ENCODE data around the gene SPRR1A. TPM values are rescaled to one million over a fixed set of nuclear protein-coding genes. Genes with fewer than 3 reads are reported as not detected.

The SPRR1A gene, protein sequence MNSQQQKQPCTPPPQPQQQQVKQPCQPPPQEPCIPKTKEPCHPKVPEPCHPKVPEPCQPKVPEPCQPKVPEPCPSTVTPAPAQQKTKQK
- total RNA-seq (ENCODE audit: unreplicated experiment) = not detected
- long read RNA-seq = 0 reads

DNA sequence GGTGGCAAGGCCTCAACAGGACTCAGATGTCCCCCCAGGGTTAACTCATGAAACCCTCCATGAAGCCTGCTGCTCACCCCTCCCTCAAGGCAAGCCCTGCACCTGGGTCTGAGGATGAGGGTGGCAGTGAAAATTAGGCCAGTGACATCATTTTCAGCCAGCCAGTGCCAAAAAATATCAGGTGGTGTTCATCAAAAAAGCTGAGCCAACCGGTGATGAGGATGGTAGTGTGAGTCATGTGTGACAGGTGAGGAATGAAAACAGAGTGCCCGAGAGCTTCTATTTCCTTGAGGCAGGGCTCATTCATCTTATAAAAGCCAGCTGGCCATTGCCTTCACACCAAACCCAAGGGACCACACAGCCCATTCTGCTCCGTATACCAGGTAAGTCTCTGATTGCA, at the start of gene SPRR1A:
TSS of gene SPRR1A (plus strand) at position 339 of the 400 bp plus-strand sequence. CDS start 1,150 bp downstream, outside the sequence.
- no peaks in the 10 kb centered on the region for H3K4me1 Mint-ChIP-seq (ENCODE audit: unreplicated experiment)
- no peak within 1 kb of the TSS for H3K27ac Mint-ChIP-seq (ENCODE audit: unreplicated experiment)
- H3K36me3 Mint-ChIP-seq (ENCODE audit: low read depth, unreplicated experiment) = no peaks in the 10 kb centered on the region
- no peak within 1 kb of the TSS for H3K4me3 Mint-ChIP-seq (ENCODE audit: unreplicated experiment)
- DNase-seq (ENCODE audit: low spot score) = no peak
- TF ChIP-seq, protein P1, sequence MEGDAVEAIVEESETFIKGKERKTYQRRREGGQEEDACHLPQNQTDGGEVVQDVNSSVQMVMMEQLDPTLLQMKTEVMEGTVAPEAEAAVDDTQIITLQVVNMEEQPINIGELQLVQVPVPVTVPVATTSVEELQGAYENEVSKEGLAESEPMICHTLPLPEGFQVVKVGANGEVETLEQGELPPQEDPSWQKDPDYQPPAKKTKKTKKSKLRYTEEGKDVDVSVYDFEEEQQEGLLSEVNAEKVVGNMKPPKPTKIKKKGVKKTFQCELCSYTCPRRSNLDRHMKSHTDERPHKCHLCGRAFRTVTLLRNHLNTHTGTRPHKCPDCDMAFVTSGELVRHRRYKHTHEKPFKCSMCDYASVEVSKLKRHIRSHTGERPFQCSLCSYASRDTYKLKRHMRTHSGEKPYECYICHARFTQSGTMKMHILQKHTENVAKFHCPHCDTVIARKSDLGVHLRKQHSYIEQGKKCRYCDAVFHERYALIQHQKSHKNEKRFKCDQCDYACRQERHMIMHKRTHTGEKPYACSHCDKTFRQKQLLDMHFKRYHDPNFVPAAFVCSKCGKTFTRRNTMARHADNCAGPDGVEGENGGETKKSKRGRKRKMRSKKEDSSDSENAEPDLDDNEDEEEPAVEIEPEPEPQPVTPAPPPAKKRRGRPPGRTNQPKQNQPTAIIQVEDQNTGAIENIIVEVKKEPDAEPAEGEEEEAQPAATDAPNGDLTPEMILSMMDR (IDR thresholded peaks at IDR 0.05; ENCODE audit: unreplicated experiment) = no peak
- H3K27me3 Mint-ChIP-seq (ENCODE audit: unreplicated experiment) = peaks cover 1% of the 10 kb centered on the region
- no peaks in the 10 kb centered on the region for H3K9me3 Mint-ChIP-seq (ENCODE audit: unreplicated experiment)

DNA sequence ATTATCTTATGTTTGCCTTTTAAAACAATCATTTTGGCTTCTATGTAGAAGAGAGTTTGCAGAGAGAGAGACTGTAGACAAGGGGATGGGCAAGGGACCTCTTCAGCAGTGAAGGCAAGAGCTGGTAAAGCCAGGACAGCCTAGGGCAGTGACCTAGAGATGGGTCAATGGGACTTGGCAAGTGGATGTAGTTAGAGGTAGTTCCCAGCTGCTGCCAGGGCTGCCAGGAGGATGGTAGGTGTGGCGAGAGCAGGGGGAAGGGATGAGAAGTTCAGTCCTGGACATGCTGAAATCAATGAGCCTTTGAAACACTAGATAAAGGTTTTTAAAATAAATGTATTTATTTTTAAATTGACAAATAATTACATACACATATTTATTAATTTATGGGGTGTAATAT, 43.3 kb upstream of the SPRR1A start:
- H3K27ac Mint-ChIP-seq (ENCODE audit: unreplicated experiment) = no peak overlapping the region
- H3K36me3 Mint-ChIP-seq (ENCODE audit: low read depth, unreplicated experiment) = no peaks in the 10 kb centered on the region
- DNase-seq (ENCODE audit: low spot score) = no peak
- H3K9me3 Mint-ChIP-seq (ENCODE audit: unreplicated experiment) = no peaks in the 10 kb centered on the region
- H3K4me1 Mint-ChIP-seq (ENCODE audit: unreplicated experiment) = peaks cover 6% of the 10 kb centered on the region
- TF ChIP-seq, protein P1 (IDR thresholded peaks at IDR 0.05; ENCODE audit: unreplicated experiment) = no peak
- H3K27me3 Mint-ChIP-seq (ENCODE audit: unreplicated experiment) = peaks cover 4% of the 10 kb centered on the region
- H3K4me3 Mint-ChIP-seq (ENCODE audit: unreplicated experiment) = no peak overlapping the region

DNA sequence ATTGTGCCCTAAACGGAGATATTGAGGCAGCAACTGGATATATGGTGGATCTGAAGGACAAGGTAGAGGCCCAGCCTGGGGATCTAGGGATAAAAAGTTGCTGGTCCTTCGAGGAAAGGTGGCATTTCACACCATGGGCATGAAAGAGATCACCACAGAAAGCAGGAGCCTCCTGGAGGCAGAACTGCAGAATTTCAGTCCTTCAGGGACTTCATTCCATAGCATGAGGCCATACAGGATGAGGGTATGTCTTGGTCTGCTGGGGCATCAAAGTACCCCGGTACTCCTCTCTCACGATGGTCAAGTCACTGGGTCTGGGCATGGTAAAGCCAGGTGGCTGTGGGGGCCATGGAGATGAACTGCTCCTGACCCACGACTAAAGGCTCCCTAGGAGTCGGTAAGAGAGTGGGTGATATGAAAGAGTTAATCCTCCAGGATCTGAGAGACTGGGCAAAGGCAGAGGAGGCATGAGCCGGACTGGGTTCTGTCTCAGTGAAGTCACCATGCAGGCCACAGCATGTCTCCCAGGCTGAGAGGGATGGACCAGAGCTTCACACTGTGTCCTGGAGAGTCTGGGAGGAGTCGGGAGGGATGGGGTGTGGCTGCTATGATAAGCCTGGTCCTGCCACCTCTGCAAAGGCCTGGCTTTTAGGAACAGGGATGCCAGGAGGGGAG, 42.7 kb upstream of the SPRR1A start:
- H3K27ac Mint-ChIP-seq (ENCODE audit: unreplicated experiment) = no peak overlapping the region
- no peak for DNase-seq (ENCODE audit: low spot score)
- H3K27me3 Mint-ChIP-seq (ENCODE audit: unreplicated experiment) = peaks cover 4% of the 10 kb centered on the region
- H3K4me1 Mint-ChIP-seq (ENCODE audit: unreplicated experiment) = peaks cover 6% of the 10 kb centered on the region
- TF ChIP-seq, protein P1 (IDR thresholded peaks at IDR 0.05; ENCODE audit: unreplicated experiment) = no peak
- H3K4me3 Mint-ChIP-seq (ENCODE audit: unreplicated experiment) = no peak overlapping the region
- no peaks in the 10 kb centered on the region for H3K36me3 Mint-ChIP-seq (ENCODE audit: low read depth, unreplicated experiment)
- H3K9me3 Mint-ChIP-seq (ENCODE audit: unreplicated experiment) = no peaks in the 10 kb centered on the region

DNA sequence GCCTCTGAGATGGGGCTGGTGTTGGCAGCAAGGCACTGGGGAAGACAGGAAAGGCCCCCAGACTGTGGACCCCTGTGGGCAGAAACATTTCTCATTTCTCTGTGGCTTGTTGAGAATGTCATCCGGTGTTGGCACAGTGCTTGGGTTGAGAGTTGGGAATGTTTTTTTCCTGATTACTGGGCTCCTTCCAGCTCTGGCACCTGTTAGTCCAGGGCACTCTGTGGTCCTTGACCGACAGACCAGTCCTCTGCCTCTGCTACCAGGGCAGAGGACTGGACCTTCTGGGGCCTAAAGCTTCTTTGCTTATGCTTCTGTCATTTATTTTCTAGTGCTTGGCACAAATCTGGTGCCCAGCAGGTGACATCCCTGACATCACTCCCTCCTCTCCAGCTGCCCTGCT, 41.7 kb upstream of the SPRR1A start:
- Mint-ChIP-seq H3K27ac (ENCODE audit: unreplicated experiment) (no peak overlapping the region), H3K9me3 (ENCODE audit: unreplicated experiment) (no peaks in the 10 kb centered on the region), H3K36me3 (ENCODE audit: low read depth, unreplicated experiment) (no peaks in the 10 kb centered on the region), H3K27me3 (ENCODE audit: unreplicated experiment) (peaks cover 3% of the 10 kb centered on the region), H3K4me1 (ENCODE audit: unreplicated experiment) (peaks cover 6% of the 10 kb centered on the region), H3K4me3 (ENCODE audit: unreplicated experiment) (no peak overlapping the region)
- TF ChIP-seq, protein P1 (IDR thresholded peaks at IDR 0.05; ENCODE audit: unreplicated experiment) = no peak
- no peak for DNase-seq (ENCODE audit: low spot score)

DNA sequence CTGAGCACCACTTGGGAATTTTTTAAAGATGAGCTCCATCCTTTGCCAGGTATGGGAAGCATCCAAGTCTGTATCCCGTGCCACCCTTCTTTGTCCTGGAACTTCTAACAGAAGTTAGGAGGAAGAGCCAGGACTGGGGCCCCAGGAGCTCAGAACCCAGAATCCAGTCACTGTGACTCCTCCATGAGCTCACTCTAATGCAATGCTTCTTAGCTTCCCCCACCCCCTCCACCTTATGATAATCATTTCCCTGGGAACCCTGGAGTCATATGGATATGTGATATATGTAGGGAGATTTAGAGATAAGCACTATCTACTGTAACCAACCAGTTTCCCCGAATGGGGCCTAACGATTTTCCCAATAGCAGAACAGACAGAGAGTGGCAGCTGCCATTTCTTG, 37.6 kb upstream of the SPRR1A start:
- Mint-ChIP-seq H3K27me3 (ENCODE audit: unreplicated experiment) (peaks cover 4% of the 10 kb centered on the region), H3K9me3 (ENCODE audit: unreplicated experiment) (no peaks in the 10 kb centered on the region), H3K27ac (ENCODE audit: unreplicated experiment) (no peak overlapping the region), H3K4me3 (ENCODE audit: unreplicated experiment) (no peak overlapping the region), H3K4me1 (ENCODE audit: unreplicated experiment) (no peaks in the 10 kb centered on the region), H3K36me3 (ENCODE audit: low read depth, unreplicated experiment) (no peaks in the 10 kb centered on the region)
- TF ChIP-seq, protein P1 (IDR thresholded peaks at IDR 0.05; ENCODE audit: unreplicated experiment) = no peak
- DNase-seq (ENCODE audit: low spot score) = no peak
